Neural progenitor cell (in vitro differentiated cells): ENCODE measurements around the gene SMARCC1. TPM values are rescaled to one million over a fixed set of nuclear protein-coding genes. Genes with fewer than 3 reads are reported as not detected.

Experiments
- DNase-seq: peaks from one replicate; pipeline ENCODE4 v3.0.0-alpha.2; 2016; ENCODE audit warnings: low spot score
- H2AFZ ChIP-seq: fragments of 200-600 bp; sonication (generic); replicated peaks from 2 replicates; pipeline ENCODE4 v1.6.1; 2016; ENCODE audit warnings: antibody characterized with exemption
- H3F3A ChIP-seq: fragments of 200-600 bp; sonication (generic); 2 replicates; pipeline ENCODE4 v1.6.1; 2016; ENCODE audit warnings: antibody characterized with exemption, low read depth
- H3K27ac ChIP-seq: fragments of 200-600 bp; sonication (generic); 2 replicates; pipeline ENCODE4 v1.5.1; 2016; ENCODE audit warnings: mild to moderate bottlenecking
- H3K27me3 ChIP-seq: fragments of 200-600 bp; sonication (generic); 2 replicates; pipeline ENCODE4 v1.6.1; 2016; ENCODE audit warnings: mild to moderate bottlenecking, moderate library complexity
- H3K36me3 ChIP-seq: fragments of 200-600 bp; sonication (generic); 2 replicates; pipeline ENCODE4 v1.5.1; 2016
- H3K4me1 ChIP-seq: fragments of 200-600 bp; sonication (generic); 2 replicates; pipeline ENCODE4 v1.6.1; 2016; ENCODE audit warnings: mixed run types
- H3K4me2 ChIP-seq: fragments of 200-600 bp; sonication (generic); 2 replicates; pipeline ENCODE4 v1.6.1; 2016
- H3K4me3 ChIP-seq: fragments of 200-600 bp; sonication (generic); 2 replicates; pipeline ENCODE4 v1.5.1; 2016
- H3K79me2 ChIP-seq: fragments of 200-600 bp; sonication (generic); 2 replicates; pipeline ENCODE4 v1.6.1; 2016; ENCODE audit warnings: low read depth
- H3K9ac ChIP-seq: fragments of 200-600 bp; sonication (generic); 2 replicates; pipeline ENCODE4 v1.6.1; 2016
- H3K9me3 ChIP-seq: fragments of 200-600 bp; sonication (generic); 2 replicates; pipeline ENCODE4 v1.5.1; 2016; ENCODE audit warnings: low read depth
- H4K20me1 ChIP-seq: fragments of 200-600 bp; sonication (generic); 2 replicates; pipeline ENCODE4 v1.6.1; 2016; ENCODE audit warnings: low read depth
- H3K27ac Mint-ChIP-seq: 3 replicates; pipeline ENCODE4 v1.8.0; 2021; ENCODE audit warnings: mixed read lengths
- H3K27me3 Mint-ChIP-seq: 2 replicates; pipeline ENCODE4 v1.8.0; 2022; ENCODE audit warnings: low read depth, mild to moderate bottlenecking, inconsistent platforms, moderate library complexity, mixed read lengths; ENCODE audit not compliant: insufficient read depth
- H3K36me3 Mint-ChIP-seq: 3 replicates; pipeline ENCODE4 v1.8.0; 2021; ENCODE audit warnings: mixed read lengths
- H3K4me1 Mint-ChIP-seq: 3 replicates; pipeline ENCODE4 v1.8.0; 2021; ENCODE audit warnings: mixed read lengths
- H3K4me3 Mint-ChIP-seq: 3 replicates; pipeline ENCODE4 v1.8.0; 2021; ENCODE audit warnings: mild to moderate bottlenecking, moderate library complexity, mixed read lengths
- H3K9me3 Mint-ChIP-seq: 3 replicates; pipeline ENCODE4 v1.8.0; 2020; ENCODE audit warnings: mixed read lengths
- CTCF ChIP-seq: fragments of 200-600 bp; sonication (generic); IDR thresholded peaks from 2 replicates; pipeline ENCODE4 v1.5.1; 2017; ENCODE audit warnings: antibody characterized with exemption, mild to moderate bottlenecking
- EZH2 ChIP-seq: fragments of 200-600 bp; sonication (generic); IDR thresholded peaks from 2 replicates; pipeline ENCODE4 v1.6.1; 2017; ENCODE audit warnings: antibody characterized with exemption, mild to moderate bottlenecking, moderate library complexity
- EZH2phosphoT487 ChIP-seq: fragments of 200-600 bp; sonication (generic); IDR thresholded peaks from 2 replicates; pipeline ENCODE4 v1.6.1; 2017; ENCODE audit warnings: antibody characterized with exemption
- total RNA-seq: library from RNA; depleted of rRNA; stranded (reverse); fragments of >200 nt; gene quantifications from 2 replicates; pipeline ENCODE4 v1.2.3, GENCODE V29; 2015; ENCODE audit warnings: low replicate concordance

SMARCC1 gene
- total RNA-seq, 1 donor from 2014 or later, result 175 TPM

GRCh38 chr3:47578691-47579632 is 202.7 kb downstream of the SMARCC1 start, which contains the start of gene CSPG5:
TSS of gene CSPG5 (minus strand) at chr3:47578865. CDS start at chr3:47578693, 172 bp downstream.
- Histone ChIP-seq H2AFZ (peak within 1 kb of the TSS; percentile 92), H3K36me3 (no peaks in the 10 kb centered on the region), H3K9me3 (no peaks in the 10 kb centered on the region), H3K4me2 (peak within 1 kb of the TSS; percentile 99), H3K27me3 (peaks cover 52% of the 10 kb centered on the region), H4K20me1 (no peaks in the 10 kb centered on the region), H3K9ac (no peak within 1 kb of the TSS), H3K4me3 (peak within 1 kb of the TSS; percentile 66), H3K79me2 (no peaks in the 10 kb centered on the region), H3F3A (peaks cover 55% of the 10 kb centered on the region), H3K4me1 (peaks cover 12% of the 10 kb centered on the region), H3K27ac (no peak within 1 kb of the TSS)
- peaks cover 4% of the 10 kb centered on the region for H3K9me3 Mint-ChIP-seq
- H3K4me3 Mint-ChIP-seq, result peak within 1 kb of the TSS; percentile 78
- H3K4me1 Mint-ChIP-seq, result peaks cover 23% of the 10 kb centered on the region
- H3K27ac Mint-ChIP-seq, result no peak within 1 kb of the TSS
- H3K36me3 Mint-ChIP-seq, result peaks cover 12% of the 10 kb centered on the region
- peak; percentile 85 for DNase-seq
- TF ChIP-seq CTCF (no peak), EZH2phosphoT487 (peak; percentile 26), EZH2 (peak; percentile 44)
- peaks cover 15% of the 10 kb centered on the region for H3K27me3 Mint-ChIP-seq

- peaks cover 31% of the 10 kb centered on the region for H3K4me1 Mint-ChIP-seq
- Histone ChIP-seq H3K27ac (no peak overlapping the region), H3K79me2 (no peaks in the 10 kb centered on the region), H4K20me1 (no peaks in the 10 kb centered on the region), H3K4me1 (peaks cover 12% of the 10 kb centered on the region), H3K9ac (no peak overlapping the region), H3K36me3 (no peaks in the 10 kb centered on the region), H3K4me3 (peak overlapping the region; percentile 56), H3K9me3 (no peaks in the 10 kb centered on the region), H2AFZ (peak overlapping the region; percentile 81), H3K27me3 (peaks cover 52% of the 10 kb centered on the region), H3F3A (peaks cover 47% of the 10 kb centered on the region), H3K4me2 (peak overlapping the region; percentile 97)
- DNase-seq, result peak; percentile 59
- H3K9me3 Mint-ChIP-seq, result peaks cover 4% of the 10 kb centered on the region
- TF ChIP-seq CTCF, result no peak
- no peak for TF ChIP-seq EZH2
- no peak for TF ChIP-seq EZH2phosphoT487
- peaks cover 17% of the 10 kb centered on the region for H3K27me3 Mint-ChIP-seq
- peak overlapping the region; percentile 78 for H3K4me3 Mint-ChIP-seq
- H3K36me3 Mint-ChIP-seq, result peaks cover 13% of the 10 kb centered on the region
- no peak overlapping the region for H3K27ac Mint-ChIP-seq
Measured at GRCh38 chr3:47578119-47578632, 203.5 kb downstream of the SMARCC1 start.

GRCh38 chr3:47577583-47578118 is 204.0 kb downstream of the SMARCC1 start:
- Mint-ChIP-seq H3K4me1 (peaks cover 36% of the 10 kb centered on the region), H3K9me3 (peaks cover 4% of the 10 kb centered on the region), H3K27me3 (peaks cover 17% of the 10 kb centered on the region), H3K27ac (no peak overlapping the region), H3K4me3 (peak overlapping the region; percentile 78), H3K36me3 (peaks cover 13% of the 10 kb centered on the region)
- Histone ChIP-seq H3F3A (peaks cover 42% of the 10 kb centered on the region), H3K79me2 (no peaks in the 10 kb centered on the region), H2AFZ (peak overlapping the region; percentile 81), H3K27me3 (peaks cover 52% of the 10 kb centered on the region), H3K36me3 (no peaks in the 10 kb centered on the region), H4K20me1 (no peaks in the 10 kb centered on the region), H3K4me1 (peaks cover 12% of the 10 kb centered on the region), H3K9ac (no peak overlapping the region), H3K4me3 (peak overlapping the region; percentile 56), H3K9me3 (no peaks in the 10 kb centered on the region), H3K27ac (no peak overlapping the region), H3K4me2 (peak overlapping the region; percentile 97)
- TF ChIP-seq EZH2 (peak; percentile 64), EZH2phosphoT487 (peak; percentile 63), CTCF (no peak)
- DNase-seq, result peak; percentile 44
